Brain pericyte (primary cell): ENCODE measurements around the gene ERC2.

ENCODE experiments used
- DNase-seq: peaks from one replicate; pipeline ENCODE4 v3.0.0-alpha.2; 2012; ENCODE audit warnings: low read depth, low spot score

ERC2 gene

DNA sequence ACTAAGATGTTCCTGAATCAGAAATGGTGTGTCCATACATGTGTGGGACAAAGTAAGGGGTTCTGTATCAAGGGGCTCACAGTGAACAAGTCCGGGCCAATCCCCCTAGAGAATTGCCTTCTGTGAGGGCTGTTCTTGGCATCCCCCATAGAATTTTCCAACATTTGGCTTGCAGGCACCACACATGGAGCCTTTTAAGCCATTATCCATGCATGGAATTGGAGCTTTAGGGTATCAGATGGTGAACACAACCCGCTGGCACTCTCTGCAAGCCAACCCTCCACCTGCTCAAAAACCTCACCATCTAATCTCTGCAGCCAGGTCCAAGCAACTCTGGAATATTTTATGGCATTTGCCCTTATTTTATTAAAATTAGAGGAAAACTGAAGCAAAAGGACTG lies 278.7 kb downstream of the ERC2 start:
- DNase-seq: no peak

- DNase-seq: no peak
Measured at GRCh38 chr3:56188201-56188600, 280.1 kb downstream of the ERC2 start.

GRCh38 chr3:56187051-56187450 lies 281.2 kb downstream of the ERC2 start:
- DNase-seq: no peak

DNA sequence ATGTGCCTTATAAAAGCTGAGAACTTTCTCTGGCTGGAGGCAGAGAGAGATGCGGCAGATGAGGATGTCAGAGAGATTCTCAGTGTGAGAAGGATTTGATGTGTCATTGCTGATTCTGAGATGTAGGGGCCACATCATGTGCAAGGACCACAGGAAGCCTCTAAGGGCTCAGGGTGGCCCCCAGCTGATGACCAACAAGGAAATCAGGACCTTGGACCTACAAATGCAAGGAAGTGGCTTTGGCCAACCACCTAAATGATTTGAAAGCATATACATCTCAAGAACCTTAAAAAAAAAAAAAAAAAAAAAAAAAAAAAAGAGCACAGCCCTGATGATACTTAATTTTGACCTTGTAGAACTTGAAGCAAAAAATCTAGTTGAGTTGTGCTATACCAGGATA lies 282.4 kb downstream of the ERC2 start:
- no peak for DNase-seq

DNA sequence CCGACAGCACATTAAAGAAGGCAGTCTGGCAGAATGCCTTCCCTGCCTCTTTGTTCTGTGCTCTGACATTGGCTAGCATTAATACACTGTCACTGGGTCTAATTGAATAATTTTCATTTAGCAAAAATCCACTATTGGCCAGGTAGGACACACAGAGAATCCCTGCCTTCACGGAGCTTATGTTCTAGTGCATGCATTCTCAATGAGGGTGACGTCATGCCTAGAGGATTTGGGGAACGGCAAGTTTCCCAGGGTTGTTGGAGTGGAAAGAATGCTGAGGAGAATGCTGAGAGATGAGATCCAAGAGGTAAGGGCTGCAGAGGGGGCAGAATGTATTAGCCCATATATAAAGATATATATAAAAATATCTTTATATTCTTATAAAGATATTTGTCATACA lies 284.7 kb downstream of the ERC2 start:
- no peak for DNase-seq

- no peak for DNase-seq
Measured at GRCh38 chr3:56180433-56180832, 287.8 kb downstream of the ERC2 start.

DNA sequence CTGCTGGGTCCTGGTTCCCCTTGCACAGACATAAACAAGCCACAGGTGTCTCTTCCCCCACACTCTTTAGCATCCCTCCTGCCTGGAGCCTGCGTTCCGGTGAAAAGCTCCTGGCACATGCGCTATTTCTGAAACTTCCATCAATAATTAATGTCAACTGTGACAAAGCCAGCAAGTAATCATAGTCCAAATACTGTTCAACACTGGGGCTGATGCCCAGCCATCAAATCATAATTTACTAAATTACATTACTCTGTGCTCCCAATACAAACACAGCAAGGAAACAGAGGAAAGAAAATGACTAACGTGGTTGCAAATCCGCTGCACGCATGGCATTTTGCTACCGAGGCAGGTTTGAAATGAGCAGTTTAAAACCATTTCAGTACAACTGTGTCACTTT lies 294.7 kb downstream of the ERC2 start:
- DNase-seq: no peak

DNA sequence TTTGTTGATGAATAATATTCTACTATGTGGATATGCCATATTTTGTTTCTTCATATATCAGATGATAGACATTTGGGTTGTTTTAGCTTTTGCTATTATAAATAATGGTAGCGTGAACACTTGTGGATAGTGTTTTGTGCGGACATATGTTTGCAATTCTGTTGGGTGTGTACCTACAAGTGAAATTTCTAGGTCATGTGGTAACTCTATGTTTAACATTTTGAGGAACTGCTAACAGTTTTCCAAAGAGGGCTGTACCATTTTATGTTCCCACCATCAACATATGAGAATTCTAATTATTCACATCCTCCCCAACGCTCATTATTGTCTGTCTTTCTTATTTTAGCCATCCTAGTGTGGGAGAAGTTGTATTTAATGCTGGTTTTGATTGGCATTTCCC lies 303.8 kb downstream of the ERC2 start:
- DNase-seq: no peak

GRCh38 chr3:56157693-56158362 lies 310.4 kb downstream of the ERC2 start:
- no peak for DNase-seq

DNA sequence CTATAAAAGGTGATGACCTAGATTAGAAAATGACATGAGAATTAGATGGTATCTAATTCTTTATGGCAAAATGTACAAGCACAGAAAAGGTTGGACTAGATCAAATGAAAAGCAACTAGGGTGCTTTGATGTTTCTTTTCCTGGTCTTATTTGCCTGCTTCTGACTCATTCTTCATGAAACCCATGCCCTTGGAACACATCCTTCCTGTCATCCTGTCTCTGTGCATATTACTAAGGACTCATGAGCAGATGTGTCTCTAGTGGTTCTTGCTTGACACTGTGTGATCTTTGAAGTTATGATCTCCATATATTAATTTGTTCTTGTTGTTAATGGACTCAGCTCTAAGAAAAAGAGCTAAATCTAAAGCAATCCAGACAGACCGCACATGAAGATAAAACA lies 314.0 kb downstream of the ERC2 start:
- no peak for DNase-seq

- DNase-seq: no peak
Measured at GRCh38 chr3:56147354-56147753, 320.9 kb downstream of the ERC2 start.

DNA sequence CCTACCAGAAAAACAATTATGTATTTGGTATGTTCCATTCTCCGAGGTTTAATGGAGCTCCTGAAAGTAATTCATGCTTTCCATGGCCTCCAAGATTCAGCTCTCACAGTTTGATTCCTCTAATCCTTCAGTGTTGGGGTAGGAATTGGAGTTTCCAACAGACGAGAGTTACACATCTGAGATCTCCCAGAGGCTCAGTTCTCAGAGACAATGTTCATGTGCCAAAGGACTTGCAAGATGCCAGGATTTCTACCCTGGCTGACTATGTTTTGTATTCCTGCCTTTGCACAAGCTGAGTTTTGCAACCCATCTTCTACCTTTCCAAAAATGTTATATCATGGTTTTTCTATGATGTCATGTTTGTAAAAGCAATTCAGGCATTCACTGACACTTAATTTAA lies 322.9 kb downstream of the ERC2 start:
- DNase-seq: no peak

DNA sequence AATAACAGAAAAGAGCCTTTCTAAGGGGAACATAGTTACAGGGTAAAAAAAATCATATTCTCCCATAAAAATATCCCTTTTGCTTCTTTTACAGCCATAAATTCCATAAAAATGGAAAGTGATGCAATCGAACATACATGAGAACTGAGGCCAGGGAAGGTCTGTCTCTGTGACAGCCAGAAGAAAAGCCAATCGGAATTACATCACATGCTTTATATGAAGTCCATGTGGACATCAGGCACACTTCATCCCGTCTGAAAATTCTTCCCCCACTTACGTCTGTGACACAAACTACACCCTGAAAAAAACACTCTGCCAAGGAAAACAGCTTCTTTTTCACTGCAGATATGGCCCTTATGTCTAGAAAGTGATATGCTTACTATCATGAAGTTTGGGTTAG lies 323.5 kb downstream of the ERC2 start:
- no peak for DNase-seq

DNA sequence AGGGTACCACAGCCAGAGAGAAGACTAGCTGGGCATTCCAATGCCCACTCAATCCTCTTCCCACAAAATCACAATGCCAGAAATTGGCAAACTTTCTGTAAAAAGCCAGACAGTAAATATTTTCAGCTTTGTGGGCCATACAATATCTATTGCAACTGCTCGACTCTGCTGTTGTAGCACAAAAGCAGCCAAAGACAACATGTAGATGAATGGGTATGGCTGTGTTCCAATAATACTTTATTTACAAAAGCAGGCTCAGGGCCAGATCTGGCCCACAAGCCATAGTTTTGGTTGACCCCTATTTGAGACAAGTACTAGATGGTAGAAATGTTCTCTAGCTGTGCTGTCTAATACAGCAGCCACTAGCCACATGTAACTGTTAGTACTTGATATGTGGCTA lies 330.9 kb downstream of the ERC2 start:
- peak; percentile 72 for DNase-seq

- no peak for DNase-seq
Measured at GRCh38 chr3:56136514-56136913, 331.8 kb downstream of the ERC2 start.

GRCh38 chr3:56135941-56136340 lies 332.3 kb downstream of the ERC2 start:
- DNase-seq: no peak

DNA sequence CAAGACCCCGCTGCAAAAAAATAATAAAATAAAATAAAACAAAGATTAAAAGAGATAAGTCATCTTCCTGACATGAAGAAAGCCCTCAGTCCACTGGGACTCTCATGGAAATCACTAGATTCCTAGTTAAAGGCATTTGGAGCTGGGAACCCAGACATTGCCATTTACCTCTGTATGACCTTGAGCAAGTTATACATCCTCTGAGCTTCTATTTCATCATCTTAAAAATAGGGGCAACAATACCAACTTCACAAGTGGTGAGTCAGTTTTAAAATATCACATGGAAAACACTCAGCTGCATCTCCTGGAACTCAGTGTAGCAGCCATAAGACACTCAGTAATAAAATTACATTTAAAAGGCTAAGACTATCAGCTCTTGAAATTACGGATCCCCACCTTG lies 334.8 kb downstream of the ERC2 start:
- no peak for DNase-seq

- no peak for DNase-seq
Measured at GRCh38 chr3:56132762-56133161, 335.5 kb downstream of the ERC2 start.

DNA sequence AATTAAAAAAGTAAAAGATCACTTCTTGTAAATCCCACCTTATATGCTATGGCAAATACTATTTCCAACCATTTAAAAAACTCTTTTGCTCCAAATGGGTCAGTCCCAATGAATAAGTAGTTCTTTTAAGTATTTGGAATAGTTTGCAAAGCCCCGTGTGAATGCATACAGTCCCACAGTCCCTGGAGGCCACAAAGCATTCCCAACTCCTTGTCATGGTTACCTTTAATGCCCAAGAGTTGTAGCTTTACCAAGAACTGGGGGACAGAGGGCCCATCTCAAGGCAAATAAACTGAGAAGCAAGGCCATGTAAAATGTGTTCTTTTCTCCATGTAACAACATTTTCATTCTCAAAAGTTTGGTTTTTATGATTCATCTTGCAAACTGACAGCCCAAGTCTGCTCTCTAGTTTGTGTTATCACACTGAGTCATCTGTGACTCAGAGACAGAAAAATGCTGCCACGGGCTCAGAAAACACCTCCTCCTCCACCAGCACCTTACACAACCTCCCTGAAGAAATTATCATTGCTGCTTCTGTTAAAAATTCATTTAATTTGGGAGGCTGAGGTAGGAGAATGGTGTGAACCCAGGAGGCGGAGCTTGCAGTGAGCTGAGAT lies 336.2 kb downstream of the ERC2 start:
- peak; percentile 63 for DNase-seq

DNA sequence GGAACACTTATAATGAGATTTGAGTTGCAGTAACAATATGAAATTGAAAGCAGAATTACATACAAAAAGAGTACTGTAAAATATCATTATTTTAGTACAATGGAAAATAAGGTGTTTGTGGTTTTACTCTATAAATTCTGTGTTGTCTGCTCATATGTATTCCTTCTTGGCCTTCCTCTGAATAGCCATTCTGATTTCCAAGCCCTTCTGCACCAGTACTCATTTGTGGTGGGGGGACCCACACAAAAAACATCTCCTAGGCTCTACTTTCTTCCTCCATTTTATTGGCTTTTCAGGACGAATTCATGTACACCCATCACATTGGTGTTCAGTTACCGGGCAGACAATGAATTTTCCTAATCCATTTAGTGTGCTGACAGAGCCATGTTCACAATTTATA lies 338.2 kb downstream of the ERC2 start:
- DNase-seq: no peak

DNA sequence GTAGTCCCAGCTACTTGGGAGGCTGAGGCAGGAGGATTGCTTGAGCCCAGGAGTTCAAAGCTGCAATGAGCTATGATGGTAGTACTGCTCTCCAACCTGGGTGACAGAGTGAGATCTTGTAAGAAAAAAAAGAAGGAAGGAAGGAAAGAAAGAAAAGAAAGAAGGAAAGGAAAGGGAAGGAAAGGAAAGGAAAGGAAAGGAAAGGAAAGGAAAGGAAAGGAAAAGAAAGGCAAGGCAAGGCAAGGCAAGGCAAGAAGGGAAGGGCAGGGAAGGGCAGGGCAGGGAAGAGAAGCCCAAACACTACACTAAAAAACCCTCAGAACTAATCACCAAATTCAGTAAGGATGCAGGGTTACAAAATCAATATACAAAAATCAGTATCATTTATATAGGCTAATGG lies 341.6 kb downstream of the ERC2 start:
- DNase-seq: no peak

- DNase-seq: no peak
Measured at GRCh38 chr3:56125358-56126005, 342.8 kb downstream of the ERC2 start.

DNA sequence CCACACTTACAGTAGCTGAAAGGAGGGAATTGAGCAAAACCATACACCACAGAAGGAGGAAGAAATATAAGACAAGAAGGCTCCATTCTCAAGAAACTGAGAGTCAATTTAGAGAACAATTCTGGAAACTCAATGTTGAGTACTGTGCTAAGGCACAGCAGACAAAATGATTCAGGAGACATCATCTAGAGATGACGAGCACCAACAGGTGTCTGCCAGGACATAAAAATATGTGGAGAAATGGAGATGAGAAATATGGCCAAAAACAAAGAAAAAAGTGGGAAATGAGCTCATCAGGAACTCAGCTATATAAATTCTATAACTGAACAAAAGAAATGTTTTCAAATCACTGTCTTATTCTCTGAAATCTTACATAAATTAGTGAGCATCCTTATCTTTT lies 343.7 kb downstream of the ERC2 start:
- no peak for DNase-seq
